ENCODE measurements around the gene SDHB.

The SDHB gene

DNA sequence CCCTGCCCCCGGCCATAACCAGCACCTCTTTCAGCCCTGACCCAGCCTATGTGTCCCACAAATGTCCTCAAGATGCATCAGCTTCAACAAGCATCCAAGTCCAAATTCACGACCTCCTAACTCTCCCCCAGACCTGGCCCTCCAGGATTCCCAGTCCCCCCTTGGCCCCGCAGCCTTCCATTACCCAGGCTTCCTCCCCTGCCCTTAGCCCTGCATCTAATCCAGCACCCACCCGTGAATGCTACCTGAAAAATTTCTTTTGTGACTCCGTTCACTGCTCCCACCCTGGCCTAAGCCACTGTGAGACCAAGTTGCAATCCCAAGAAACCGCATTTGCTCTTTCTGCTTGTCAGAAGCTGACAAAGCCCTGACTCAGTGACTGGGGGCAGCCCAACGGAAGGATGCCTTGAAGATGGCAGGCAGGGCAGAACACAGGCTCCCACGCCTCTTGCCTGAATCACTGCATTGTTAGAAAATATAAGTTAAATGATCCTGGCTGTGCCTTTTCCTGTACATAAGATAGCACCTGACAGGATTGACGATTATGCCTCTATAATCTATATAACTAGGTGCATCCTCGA lies 72.5 kb downstream of the SDHB start:
- no peak for DNase-seq

DNA sequence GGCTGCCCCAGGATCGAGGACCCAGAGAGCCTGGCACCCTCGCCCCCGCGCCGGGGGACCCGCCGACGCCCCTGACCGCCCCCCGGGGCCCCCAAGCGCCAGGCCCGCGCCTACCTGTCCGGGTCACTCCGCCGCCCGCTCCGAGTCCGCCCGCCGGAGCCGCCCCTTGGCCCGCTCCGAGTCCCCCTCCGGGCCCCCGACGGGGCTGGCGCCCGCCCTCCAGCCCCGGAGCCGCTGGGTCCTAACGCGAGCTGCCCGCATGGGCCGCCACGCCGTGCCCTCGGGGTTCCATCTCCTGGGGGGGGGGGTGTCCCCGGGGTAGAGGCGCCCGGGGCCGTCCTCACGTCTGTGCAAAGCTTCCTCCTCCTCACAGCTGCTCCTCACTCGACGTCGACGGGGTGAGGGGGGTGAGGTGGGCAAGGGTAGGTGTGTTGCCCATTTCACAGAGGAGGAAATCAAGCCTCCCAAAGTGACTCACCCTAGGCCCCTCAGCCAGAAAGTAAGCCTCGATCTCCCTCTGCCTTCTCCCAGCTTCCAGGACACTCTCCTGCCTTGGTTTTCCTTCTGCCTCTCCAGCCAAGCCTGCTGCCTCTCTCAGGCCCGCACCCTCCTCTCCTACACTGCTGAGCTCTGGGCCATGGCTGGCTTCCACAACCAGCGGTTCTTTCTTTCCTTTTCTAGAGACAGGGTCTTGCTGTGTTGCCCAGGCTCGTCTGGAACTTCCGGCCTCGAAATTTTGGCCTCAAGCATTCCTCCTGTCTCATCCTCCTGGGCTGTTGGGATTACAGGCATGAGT lies 73.2 kb downstream of the SDHB start, which contains the start of gene MFAP2:
Gene MFAP2, minus strand, starts transcription at position 148 of the 796 bp plus-strand sequence. CDS start 2,347 bp downstream, outside the sequence.
- DNase-seq: no peak

DNA sequence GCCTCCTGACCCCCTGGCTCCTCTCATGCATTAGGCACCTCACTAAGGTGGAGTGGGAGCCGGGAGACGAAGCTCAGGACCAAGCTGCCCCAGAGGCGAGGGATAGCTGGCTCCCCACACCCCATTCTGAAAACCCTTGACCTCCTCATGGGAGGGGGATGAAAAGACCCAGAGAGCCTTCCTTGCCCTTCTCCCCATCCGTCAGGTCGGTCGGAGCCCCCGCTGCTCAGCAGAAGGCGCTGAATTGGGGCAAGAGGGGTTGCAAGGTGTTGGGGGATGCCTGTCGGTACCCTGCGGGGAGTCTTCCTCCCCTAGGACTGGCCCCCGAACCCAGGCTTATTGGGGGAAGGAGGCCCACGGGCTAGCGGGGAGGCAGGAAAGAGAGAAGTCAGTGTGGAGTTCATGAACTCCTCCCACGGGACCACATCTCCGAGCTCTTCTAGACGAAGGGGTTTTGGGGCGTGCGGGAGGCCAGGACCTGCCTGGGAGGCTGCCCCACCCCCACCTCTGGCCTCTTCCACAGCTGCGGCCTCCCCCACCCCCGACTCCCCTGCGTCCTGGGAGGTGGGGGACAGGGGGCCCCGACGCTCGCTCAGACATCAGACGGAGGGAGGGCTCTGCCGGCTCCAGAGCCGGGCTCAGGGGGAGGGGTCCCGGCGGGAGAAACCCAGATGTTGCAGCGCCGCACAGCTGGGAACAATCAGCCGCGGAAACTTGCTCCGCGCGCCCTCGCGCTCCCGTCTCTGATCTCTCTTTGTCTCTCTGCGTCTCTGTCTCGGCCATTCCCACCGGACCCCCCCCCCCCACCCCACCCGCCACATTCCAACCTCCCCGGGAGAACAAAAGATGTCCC lies 74.1 kb downstream of the SDHB start:
- DNase-seq: no peak

DNA sequence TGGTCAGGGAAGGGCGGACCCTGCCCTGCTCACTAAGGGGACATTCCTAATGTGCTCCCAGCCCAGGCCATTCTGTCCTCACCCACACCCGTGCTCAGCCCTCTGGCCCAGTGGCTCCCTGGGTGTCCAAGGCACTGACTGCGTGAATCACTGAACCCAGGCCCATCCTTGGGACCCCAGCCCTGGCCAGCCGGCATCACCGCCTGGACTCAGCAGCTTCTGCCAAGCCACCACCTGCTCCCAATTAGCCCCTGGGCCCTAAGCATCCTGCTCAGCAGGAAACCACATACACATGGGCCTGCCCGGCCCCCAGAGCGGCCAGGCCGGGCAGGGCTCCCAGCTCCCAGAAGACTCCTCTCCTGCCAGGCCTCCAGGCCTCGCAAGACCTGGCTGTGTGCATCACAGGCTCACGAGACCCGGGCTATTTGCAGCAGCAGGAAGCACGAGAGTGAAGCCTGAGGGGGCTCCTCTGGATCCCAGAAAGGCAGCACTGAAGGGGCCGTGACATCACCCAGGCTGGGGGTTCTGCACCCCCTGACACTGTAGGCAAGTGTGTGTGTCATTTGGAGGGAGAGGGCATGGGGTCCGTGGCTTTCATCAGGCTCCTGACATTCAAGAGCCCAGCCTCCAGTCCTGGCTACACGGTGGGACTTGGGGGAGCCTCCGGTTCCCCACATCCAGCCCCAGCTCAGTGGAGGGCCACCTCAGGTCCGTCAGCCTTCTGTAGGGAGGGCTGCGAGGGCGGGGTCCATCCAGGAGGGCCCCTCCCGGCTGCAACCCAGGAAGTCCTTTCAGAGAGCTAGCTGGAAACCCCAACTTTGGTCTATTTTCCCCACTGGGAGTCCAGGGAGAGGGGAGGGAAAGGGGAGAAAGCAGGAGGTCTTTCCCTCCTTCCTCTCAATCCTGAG lies 75.0 kb downstream of the SDHB start:
- DNase-seq: no peak

DNA sequence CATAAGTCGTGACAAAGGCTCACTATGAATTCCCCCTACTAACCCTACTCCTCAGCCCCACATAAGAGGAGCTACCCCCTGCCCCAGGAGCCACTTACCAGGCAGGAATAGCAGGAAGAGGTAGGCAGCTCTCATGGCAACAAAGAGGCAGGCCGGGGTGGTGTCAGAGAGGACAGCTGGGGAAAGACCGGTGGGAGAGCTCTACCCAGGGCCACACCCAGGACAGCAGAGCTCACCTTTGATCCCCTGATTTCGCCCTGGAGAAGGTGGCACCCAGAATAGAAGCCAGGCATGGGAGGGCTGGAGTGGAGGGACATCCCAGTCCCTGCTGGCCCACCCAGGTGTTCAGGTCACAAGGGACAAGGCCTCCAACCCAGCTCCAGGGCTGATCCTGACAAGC lies 75.7 kb downstream of the SDHB start:
- DNase-seq: no peak

DNA sequence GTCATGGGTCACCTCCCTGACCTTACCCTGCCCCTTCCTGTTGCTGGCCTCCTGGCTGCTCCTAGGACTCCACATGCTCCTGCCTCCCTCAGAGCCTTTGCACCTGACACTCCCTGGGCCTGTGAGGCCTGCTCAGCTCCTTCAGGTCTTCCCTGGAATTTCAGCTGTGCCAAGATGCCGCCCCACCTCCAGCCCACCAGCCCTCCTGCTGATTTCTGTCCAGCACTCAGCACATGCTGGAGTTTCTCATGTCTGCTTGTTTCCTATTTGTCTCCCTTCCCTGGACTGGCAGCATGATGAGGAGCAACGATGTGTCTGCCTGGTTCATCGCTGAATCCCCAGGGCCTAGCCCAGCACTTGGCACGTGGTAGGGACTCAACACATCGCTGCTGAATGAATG lies 76.5 kb downstream of the SDHB start:
- no peak for DNase-seq

DNA sequence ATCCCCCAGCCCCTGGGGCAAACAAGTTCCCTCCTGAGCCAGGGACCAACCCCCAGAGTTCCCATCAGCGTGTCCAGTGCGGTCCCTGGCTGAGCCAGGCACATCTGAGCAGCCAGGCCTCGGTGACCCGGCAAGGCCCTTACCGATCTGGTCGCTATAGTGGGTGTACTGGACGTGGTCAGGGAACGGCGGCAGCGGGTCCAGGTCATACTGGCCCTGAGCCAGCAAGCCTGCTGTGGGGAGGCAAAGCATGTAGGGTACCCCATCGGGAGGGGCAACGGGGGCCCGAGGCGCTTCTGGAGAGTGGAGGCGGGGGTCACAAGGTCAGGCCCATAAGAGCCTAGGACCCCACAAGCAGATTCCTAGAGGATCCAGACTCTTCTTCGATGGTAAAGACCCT lies 76.9 kb downstream of the SDHB start:
- DNase-seq: no peak

DNA sequence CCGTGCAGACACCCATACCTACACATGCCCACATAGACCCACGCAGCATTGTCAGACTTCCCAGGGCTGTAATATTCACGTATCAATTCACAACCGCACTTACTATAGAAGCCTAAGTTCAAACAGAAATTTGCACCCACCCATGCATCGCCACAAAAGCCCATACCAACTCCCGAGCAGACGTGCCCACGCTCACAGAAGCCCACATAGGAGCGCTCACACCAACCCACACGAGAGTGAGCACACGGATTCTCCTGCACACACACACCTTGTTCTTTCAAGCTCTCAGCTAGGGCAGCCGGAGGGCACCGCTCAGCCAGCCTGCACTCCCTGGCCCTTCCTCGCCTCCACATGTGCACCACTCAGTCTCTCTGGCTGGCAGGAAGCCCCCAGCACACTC lies 78.0 kb downstream of the SDHB start:
- DNase-seq: no peak

DNA sequence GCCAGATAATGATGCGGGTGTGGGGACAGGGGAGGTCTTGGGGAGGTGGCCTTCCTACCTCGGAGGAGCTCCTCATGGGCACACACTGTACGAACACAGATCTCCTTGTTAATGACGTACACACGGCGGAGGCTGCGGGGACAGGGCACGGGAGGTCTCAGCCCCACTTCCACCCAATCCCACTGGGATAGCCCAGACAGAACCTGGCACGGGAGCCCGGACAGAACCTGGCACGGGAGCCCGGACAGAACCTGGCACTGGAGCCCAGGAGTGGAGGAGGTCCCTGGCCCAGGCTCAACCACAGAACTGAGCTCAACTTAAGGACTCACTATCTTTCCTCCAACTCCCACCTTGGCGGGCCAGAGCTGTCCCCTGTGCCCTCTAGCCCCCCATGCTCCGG lies 78.6 kb downstream of the SDHB start:
- DNase-seq: no peak

DNA sequence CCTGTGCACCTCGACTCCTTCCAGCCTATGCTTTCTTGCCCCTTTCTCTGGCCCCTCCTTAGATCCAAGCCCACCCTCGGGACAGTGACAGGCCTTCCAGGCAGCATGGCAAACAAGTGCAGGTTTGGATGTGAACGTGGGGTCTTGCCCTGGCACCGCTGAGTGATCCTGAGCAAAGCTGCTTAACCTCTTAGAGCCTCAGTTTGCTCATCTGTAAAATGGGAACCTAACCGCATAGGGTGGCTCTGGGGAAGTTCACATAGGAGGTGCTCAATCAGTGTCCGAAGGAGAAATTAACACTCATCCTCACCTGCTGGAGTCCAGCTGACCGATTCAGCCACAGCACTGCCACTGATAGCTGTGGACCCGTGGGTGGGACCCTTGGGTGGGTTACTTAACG lies 80.6 kb downstream of the SDHB start:
- DNase-seq: no peak

DNA sequence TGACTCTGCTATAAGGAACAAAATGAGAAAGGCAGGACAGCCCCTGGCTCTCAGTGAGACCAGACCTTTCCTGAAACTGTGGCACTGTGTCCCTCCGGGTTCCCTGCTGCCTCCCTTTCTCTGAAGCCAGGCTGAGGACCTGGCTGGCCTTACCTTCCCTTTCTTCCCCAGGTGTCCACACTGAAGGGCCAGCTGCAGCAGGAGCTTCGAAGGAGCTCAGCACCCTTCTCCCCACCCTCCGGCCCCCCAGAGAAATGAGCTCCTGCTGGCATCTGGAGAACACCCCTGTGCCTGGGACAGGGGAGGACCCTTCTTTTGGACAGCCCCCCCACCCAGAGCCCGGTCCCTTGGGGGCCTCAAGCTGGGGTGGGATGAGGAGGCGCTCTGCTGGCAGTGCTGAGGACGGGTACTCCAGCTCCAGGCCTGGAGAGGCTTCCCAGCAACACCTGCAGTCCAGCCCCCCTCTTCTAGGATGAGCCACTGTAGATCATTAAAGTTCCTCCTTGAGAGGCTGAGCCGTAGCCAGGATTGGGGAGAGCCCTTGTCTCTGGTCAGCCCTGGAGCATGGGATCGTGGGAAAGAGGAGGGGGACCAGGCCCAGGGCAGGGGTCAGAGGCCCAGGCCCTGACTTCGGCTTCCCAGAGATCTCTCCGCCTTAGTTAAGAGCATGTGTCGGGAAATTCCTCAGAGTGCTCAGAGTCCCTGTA lies 81.5 kb downstream of the SDHB start:
- DNase-seq: no peak

DNA sequence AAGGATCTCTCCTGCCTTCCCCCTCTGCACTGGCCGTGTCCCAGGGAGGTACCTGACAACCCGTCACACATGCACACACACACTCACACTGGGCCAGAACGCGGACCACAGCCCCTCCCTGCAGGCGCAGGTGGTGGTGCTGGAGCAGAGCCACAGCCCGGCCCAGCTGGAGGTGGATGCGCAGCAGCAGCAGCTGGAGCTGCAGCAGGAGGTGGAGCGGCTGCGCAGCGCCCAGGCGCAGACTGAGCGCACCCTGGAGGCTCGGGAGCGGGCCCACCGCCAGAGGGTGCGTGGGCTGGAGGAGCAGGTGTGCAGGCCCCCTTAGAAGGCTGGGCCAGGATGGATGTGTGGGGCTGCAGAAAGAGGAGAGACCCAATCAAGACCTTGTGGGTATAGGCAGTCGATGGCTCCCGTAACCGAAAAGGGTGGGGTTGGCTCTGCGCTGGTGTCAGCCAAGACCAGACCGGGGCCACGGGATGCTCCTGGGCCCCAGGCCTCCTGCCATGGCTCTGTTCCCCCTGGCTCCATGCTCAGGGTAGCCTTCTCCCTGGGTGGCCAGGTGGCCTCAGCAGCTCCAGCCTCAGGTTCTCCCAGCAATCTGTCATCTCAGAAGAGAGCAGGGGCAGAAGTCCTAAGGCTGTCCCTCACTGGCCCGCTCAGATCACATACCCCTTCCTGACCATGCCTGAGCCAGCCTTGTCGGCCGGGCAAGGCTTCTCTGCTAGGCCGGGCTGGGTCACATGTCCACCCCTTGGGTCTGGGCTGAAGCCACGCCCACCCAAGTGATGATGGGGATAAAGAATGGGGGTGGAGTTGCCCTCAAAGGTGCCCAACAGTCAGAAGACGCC lies 82.3 kb downstream of the SDHB start:
- no peak for DNase-seq

DNA sequence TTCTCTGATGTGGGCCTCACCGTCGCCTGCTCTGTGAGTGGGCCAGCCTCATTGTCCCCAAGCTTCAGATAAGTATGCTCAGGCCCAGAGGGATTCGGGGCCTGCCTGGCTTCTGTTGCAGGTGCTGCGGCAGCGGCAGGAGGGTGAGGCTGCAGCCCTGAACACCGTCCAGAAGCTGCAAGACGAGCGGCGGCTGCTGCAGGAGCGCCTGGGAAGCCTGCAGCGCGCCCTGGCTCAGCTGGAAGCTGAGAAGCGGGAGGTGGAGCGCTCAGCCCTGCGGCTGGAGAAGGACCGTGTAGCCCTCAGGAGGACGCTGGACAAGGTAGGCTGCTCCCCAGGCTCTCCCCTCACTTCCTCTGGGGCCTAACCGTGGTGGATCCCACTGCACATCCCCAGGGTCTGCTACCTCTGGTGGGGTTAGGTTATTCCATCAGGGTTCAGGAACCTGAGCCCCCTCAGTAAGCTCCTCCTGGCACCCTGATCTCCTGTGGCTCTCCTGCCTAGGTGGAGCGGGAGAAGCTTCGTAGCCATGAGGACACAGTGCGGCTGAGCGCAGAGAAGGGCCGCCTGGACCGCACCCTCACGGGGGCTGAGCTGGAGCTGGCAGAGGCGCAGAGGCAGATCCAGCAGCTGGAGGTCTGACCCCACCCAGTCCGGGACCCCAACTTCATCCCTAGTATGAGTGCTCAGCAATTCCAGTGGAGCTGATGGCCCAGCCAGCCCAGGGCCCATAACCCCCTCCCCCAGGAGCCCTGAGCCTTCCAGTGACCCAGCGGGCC lies 83.5 kb downstream of the SDHB start:
- DNase-seq: no peak

DNA sequence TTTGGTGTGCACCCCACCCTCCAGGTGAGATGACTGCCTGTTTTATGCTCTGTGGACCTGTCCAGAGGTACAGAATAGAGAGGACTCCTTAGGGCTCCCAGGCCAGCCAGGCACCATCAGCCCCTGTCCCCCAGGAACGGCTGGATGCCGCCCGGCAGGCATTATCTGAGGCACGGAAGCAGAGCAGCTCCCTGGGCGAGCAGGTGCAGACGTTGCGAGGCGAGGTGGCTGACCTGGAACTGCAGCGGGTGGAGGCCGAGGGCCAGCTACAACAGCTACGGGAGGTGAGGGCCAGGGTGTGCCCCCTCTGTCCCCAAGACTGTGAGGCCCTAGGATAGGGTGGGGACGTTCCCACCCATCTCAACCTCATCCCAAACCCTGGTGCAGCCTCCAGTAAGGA lies 84.2 kb downstream of the SDHB start:
- DNase-seq: no peak

DNA sequence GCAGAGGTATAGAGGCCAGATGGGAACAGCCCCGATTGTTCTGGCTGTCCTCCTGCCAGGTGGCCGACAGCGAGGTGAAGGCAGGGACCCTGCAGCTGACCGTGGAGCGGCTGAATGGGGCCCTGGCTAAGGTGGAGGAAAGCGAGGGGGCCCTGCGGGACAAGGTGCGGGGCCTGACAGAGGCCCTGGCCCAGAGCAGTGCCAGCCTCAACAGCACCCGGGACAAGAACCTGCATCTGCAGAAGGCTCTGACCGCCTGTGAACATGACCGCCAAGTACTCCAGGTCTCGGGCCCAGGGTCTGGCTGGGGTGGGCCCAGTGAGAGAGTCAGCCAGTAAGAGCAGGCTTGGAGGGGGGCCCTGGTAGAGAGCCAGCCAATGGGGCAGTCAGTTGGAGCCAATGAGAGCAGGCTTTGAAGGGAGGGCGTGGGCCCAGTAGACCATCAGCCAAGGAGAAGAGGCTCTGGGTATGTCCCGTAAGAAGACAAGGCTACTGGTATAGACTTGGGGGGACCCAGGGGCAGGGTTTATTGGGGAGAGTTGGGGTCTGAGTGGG lies 84.7 kb downstream of the SDHB start:
- no peak for DNase-seq
